Activated CD8-positive, alpha-beta T cell treated with anti-CD3 and anti-CD28 coated beads for 36 hours (primary cell): ENCODE measurements around the gene MKI67. TPM values are rescaled to one million over a fixed set of nuclear protein-coding genes. Genes with fewer than 3 reads are reported as not detected.
A peak's percentile ranks its signal among the peaks of the same experiment; 100 is the strongest.

ENCODE experiments used
- ATAC-seq: fragments of 200-7000 bp; cut with Tn5 transposase; one replicate; pipeline ENCODE4 v1.10.0; 2021; ENCODE audit warnings: mild to moderate bottlenecking, moderate library complexity
- CTCF ChIA-PET: fragments of 350-600 bp; sonication (Branson Sonifier 250); formaldehyde crosslinking; loops from one replicate; lab custom pipeline; 2021; ENCODE audit warnings: antibody characterized with exemption; lab: Charles Lee
- POLR2A ChIA-PET: fragments of 350-600 bp; sonication (Branson Sonifier 250); formaldehyde crosslinking; loops from one replicate; lab custom pipeline; 2021; ENCODE audit warnings: antibody characterized with exemption; lab: Charles Lee
- DNase-seq: peaks from one replicate; pipeline ENCODE4 v3.0.0-alpha.2; 2020
- H3K27ac Mint-ChIP-seq: one replicate; pipeline ENCODE4 v1.8.0; 2021; ENCODE audit warnings: mild to moderate bottlenecking, mixed read lengths
- H3K27me3 Mint-ChIP-seq: one replicate; pipeline ENCODE4 v1.8.0; 2021; ENCODE audit warnings: mixed read lengths
- H3K36me3 Mint-ChIP-seq: one replicate; pipeline ENCODE4 v1.8.0; 2021; ENCODE audit warnings: low read depth, mixed read lengths
- H3K4me1 Mint-ChIP-seq: one replicate; pipeline ENCODE4 v1.8.0; 2021; ENCODE audit warnings: low read depth, mixed read lengths
- H3K4me3 Mint-ChIP-seq: one replicate; pipeline ENCODE4 v1.8.0; 2021; ENCODE audit warnings: mild to moderate bottlenecking, moderate library complexity, mixed read lengths
- H3K9me3 Mint-ChIP-seq: one replicate; pipeline ENCODE4 v1.8.0; 2021; ENCODE audit warnings: mixed read lengths
- CTCF ChIP-seq: fragments of 200-600 bp; IDR thresholded peaks from one replicate; pipeline ENCODE4 v1.8.0; 2022; ENCODE audit warnings: antibody characterized with exemption, mild to moderate bottlenecking
- intact Hi-C: fragments of 100-400 bp; cut with micrococcal nuclease; formaldehyde crosslinking; loops from one replicate; pipeline ENCODE4 v1.10.0; 2022
- total RNA-seq, 2 experiments: library from RNA; stranded (reverse); gene quantifications; one replicate each; pipeline ENCODE4 v1.2.3, GENCODE V29; 2021

The MKI67 gene
- total RNA-seq, 2 experiments from 2014 or later: 205 to 230 TPM

- peak overlapping the region; percentile 94 for H3K27ac Mint-ChIP-seq
- H3K4me1 Mint-ChIP-seq: peaks cover 76% of the 10 kb centered on the region
- H3K4me3 Mint-ChIP-seq: peak overlapping the region; percentile 72
- H3K27me3 Mint-ChIP-seq: no peaks in the 10 kb centered on the region
- ChIA-PET POLR2A (interaction anchor here (0.9 to 9.5 kb wide), 7 partner anchors 11 to 87 kb away, joined by 3 to 133 read pairs (median 9); partner anchors contain the start of gene MKI67), CTCF (interaction anchor here (0.6 to 5.0 kb wide), 9 partner anchors 11 to 157 kb away, joined by 3 to 50 read pairs (median 6); partner anchors contain the start of gene PTPRE)
- ATAC-seq (peak; percentile 9), DNase-seq (peak; percentile 76)
- intact Hi-C loops: loop anchor here (2.0 to 10.0 kb wide), 2 partner anchors 15 to 49 kb away; no protein-coding TSS in a partner anchor
- H3K9me3 Mint-ChIP-seq: no peaks in the 10 kb centered on the region
- peaks cover 72% of the 10 kb centered on the region for H3K36me3 Mint-ChIP-seq
- no peak for TF ChIP-seq CTCF
Measured at GRCh38 chr10:128063736-128064107, 62.5 kb downstream of the MKI67 start.

DNA sequence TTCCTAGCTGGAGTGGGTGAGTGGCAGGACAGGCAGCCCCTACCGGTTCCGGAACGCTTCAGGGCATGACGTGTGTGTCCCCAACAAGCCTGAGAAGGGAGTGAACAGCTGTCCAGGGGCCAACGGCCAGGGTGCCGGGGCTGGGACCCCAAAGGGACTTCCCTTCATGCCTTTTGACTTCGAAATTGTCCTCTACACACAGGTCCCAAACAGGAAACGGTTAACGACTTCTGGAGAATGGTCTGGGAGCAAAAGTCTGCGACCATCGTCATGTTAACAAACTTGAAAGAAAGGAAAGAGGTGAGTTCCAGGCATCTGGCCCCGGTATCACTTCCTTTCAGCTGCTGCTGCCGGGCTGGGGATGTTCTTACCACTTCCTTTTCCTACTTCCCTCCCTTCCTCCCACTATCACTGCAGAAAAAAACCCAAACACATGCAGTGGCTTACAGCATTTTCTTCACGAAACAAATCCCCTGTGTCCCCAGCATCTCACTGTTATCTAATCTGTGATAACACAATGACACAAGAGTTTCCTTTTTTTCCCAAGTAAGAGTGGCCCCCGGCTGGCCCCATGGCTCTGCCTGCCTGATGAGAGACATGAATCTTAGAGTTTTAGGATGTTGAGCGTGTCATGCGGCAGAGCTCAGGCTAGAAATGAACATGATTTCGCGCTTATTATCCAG, 63.2 kb downstream of the MKI67 start:
- TF ChIP-seq CTCF: no peak
- peak; percentile 73 for DNase-seq
- Mint-ChIP-seq H3K4me1 (peaks cover 83% of the 10 kb centered on the region), H3K36me3 (peaks cover 72% of the 10 kb centered on the region), H3K4me3 (peak overlapping the region; percentile 72), H3K27me3 (no peaks in the 10 kb centered on the region), H3K27ac (peak overlapping the region; percentile 94), H3K9me3 (no peaks in the 10 kb centered on the region)
- ChIA-PET CTCF (interaction anchor here (0.6 to 5.0 kb wide), 12 partner anchors 11 to 156 kb away, joined by 3 to 50 read pairs (median 4); partner anchors contain the start of gene PTPRE), POLR2A (interaction anchor here (0.8 to 9.5 kb wide), 6 partner anchors 11 to 64 kb away, joined by 3 to 133 read pairs (median 11); partner anchors contain the start of gene MKI67)
- intact Hi-C loops: loop anchor here (2.0 to 10.0 kb wide), 2 partner anchors 14 to 48 kb away; no protein-coding TSS in a partner anchor
- peak; percentile 14 for ATAC-seq

DNA sequence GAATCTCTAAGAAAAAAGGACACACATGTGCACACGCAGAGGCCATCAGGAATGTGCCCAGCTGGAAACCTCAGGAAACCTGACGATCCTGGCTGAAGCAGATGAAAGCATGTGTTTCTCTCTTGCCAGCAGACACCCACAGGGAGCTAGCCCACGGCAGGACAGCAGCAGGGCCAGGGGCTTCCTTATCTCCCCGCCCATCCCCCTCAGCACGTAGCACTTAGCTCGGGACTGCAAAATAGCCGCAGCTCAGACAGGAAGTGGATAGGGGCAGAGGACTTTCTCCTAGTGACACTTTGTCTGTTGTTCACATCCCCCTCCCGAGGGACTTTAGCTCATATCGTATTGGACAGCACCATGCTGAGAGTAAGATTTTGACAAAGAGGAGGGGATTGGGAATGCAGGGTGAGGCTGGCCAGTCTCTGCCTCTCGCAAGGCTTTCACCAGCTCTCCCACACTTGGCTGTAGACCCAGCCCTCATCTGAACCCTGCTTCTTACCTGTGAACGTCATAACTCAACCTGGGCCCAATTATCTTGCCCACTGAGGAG, 63.8 kb downstream of the MKI67 start:
- Mint-ChIP-seq H3K4me3 (peak overlapping the region; percentile 72), H3K27ac (peak overlapping the region; percentile 94), H3K4me1 (peaks cover 89% of the 10 kb centered on the region), H3K27me3 (no peaks in the 10 kb centered on the region), H3K36me3 (peaks cover 74% of the 10 kb centered on the region), H3K9me3 (no peaks in the 10 kb centered on the region)
- CTCF ChIA-PET: interaction anchor here (1.1 to 5.0 kb wide), 9 partner anchors 10 to 208 kb away, joined by 3 to 50 read pairs (median 6); no protein-coding TSS in a partner anchor
- DNase-seq: peak; percentile 50
- intact Hi-C loops: loop anchor here (2.0 to 10.0 kb wide), 2 partner anchors 14 to 48 kb away; no protein-coding TSS in a partner anchor
- no peak for TF ChIP-seq CTCF
- no peak for ATAC-seq
- POLR2A ChIA-PET: interaction anchor here (0.8 to 9.5 kb wide), 6 partner anchors 10 to 62 kb away, joined by 3 to 133 read pairs (median 6); no protein-coding TSS in a partner anchor

- POLR2A ChIA-PET: interaction anchor here (0.8 to 9.5 kb wide), 6 partner anchors 9 to 62 kb away, joined by 3 to 133 read pairs (median 6); no protein-coding TSS in a partner anchor
- TF ChIP-seq CTCF: no peak
- CTCF ChIA-PET: interaction anchor here (0.6 to 5.0 kb wide), 10 partner anchors 9 to 208 kb away, joined by 3 to 50 read pairs (median 5); no protein-coding TSS in a partner anchor
- Mint-ChIP-seq H3K4me1 (peaks cover 82% of the 10 kb centered on the region), H3K9me3 (no peaks in the 10 kb centered on the region), H3K27ac (peak overlapping the region; percentile 94), H3K27me3 (no peaks in the 10 kb centered on the region), H3K4me3 (peak overlapping the region; percentile 72), H3K36me3 (peaks cover 67% of the 10 kb centered on the region)
- no peak for ATAC-seq
- intact Hi-C loops: loop anchor here (2.0 to 10.0 kb wide), 2 partner anchors 13 to 47 kb away; no protein-coding TSS in a partner anchor
- no peak for DNase-seq
Measured at GRCh38 chr10:128061306-128062300, 64.6 kb downstream of the MKI67 start.
